ENCODE data around the gene DCTN4. TPM values are rescaled to one million over a fixed set of nuclear protein-coding genes. Genes with fewer than 3 reads are reported as not detected.

The DCTN4 gene
- total RNA-seq, 2 experiments from 2014 or later, result 12.6 to 22.4 TPM

DNA sequence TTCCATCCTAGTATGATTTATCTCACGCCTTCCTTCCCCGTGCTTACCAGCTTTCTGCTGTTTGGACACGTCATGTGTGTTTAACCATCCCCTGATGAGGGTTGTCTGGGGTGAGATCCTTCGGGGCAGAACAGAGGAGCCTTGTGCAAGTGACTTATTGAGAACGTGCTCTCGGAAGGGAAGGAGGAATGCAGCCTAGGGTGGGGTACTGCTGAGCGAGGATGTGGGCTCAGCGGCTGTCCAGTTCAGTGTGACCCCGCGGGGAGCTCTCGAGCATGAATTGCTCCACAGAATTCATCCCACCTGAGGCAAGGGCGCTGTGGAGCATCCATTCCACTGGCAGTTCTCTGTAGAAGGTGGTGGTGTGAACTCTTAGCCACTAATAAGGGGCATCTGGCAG is 93.8 kb downstream of the DCTN4 start:
- Histone ChIP-seq H3K9me2 (ENCODE audit: insufficient read depth, low read length) (no peaks in the 10 kb centered on the region), H3K4me2 (ENCODE audit: low read length) (no peak overlapping the region), H3K4me3 (ENCODE audit: low read depth, low read length, poor library complexity, severe bottlenecking) (no peak overlapping the region), H2AFZ (ENCODE audit: low read length) (no peak overlapping the region), H3K27ac (ENCODE audit: low read depth, low read length, poor library complexity, severe bottlenecking) (no peak overlapping the region), H3K79me2 (ENCODE audit: insufficient read depth, low read depth, low read length) (no peaks in the 10 kb centered on the region), H3K36me3 (ENCODE audit: insufficient read depth, low read length) (no peaks in the 10 kb centered on the region), H4K20me1 (ENCODE audit: insufficient read depth, low read length) (no peaks in the 10 kb centered on the region), H3K4me1 (ENCODE audit: insufficient read depth, low read length, poor library complexity, severe bottlenecking) (no peaks in the 10 kb centered on the region), H3K9me3 (ENCODE audit: low read length) (no peaks in the 10 kb centered on the region)
- intact Hi-C loops (cut with micrococcal nuclease; ENCODE audit: unreplicated experiment), result no loop called here
- BruUV-seq (replicated peaks), result no TSS peak
- TF ChIP-seq EZH2phosphoT487 (IDR thresholded peaks at IDR 0.05; ENCODE audit: borderline replicate concordance, low read depth, low read length), result no peak
- TF ChIP-seq, protein P1, sequence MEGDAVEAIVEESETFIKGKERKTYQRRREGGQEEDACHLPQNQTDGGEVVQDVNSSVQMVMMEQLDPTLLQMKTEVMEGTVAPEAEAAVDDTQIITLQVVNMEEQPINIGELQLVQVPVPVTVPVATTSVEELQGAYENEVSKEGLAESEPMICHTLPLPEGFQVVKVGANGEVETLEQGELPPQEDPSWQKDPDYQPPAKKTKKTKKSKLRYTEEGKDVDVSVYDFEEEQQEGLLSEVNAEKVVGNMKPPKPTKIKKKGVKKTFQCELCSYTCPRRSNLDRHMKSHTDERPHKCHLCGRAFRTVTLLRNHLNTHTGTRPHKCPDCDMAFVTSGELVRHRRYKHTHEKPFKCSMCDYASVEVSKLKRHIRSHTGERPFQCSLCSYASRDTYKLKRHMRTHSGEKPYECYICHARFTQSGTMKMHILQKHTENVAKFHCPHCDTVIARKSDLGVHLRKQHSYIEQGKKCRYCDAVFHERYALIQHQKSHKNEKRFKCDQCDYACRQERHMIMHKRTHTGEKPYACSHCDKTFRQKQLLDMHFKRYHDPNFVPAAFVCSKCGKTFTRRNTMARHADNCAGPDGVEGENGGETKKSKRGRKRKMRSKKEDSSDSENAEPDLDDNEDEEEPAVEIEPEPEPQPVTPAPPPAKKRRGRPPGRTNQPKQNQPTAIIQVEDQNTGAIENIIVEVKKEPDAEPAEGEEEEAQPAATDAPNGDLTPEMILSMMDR (conservative IDR thresholded peaks at IDR 0.05; ENCODE audit: low read length), result no peak
- no peak for DNase-seq (ENCODE audit: low spot score)
- POLR2A ChIA-PET, result interaction anchor here (1.1 kb wide), 1 partner anchor 719 kb away, joined by 3 read pairs; no protein-coding TSS in a partner anchor
- CTCF ChIA-PET (ENCODE audit: unreplicated experiment), result no interaction called here

DNA sequence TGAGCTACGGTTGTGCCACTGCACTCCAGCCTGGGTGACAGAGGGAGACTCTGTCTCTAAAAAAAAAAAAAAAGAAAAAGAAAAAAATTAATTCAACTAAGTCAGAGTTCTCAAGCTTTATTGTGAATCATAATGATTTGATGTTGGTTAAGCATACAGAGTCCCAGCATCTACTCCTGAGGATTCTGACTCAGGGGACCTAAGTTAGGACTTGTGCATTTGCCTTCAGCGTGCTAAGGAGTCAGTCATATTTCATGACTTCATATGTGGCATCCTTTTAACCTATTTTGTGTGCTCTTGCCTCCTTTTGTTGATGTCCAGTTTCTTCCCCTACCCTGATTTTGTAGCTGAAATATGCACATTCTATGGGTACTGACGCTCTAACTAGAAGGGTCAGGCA is 94.9 kb downstream of the DCTN4 start:
- Histone ChIP-seq H3K36me3 (ENCODE audit: insufficient read depth, low read length) (no peaks in the 10 kb centered on the region), H3K27ac (ENCODE audit: low read depth, low read length, poor library complexity, severe bottlenecking) (no peak overlapping the region), H3K4me1 (ENCODE audit: insufficient read depth, low read length, poor library complexity, severe bottlenecking) (no peaks in the 10 kb centered on the region), H3K9me3 (ENCODE audit: low read length) (no peaks in the 10 kb centered on the region), H3K4me3 (ENCODE audit: low read depth, low read length, poor library complexity, severe bottlenecking) (no peak overlapping the region), H3K4me2 (ENCODE audit: low read length) (no peak overlapping the region), H4K20me1 (ENCODE audit: insufficient read depth, low read length) (no peaks in the 10 kb centered on the region), H3K9me2 (ENCODE audit: insufficient read depth, low read length) (no peaks in the 10 kb centered on the region), H2AFZ (ENCODE audit: low read length) (no peak overlapping the region), H3K79me2 (ENCODE audit: insufficient read depth, low read depth, low read length) (no peaks in the 10 kb centered on the region)
- BruUV-seq (replicated peaks), result no TSS peak
- intact Hi-C loops (cut with micrococcal nuclease; ENCODE audit: unreplicated experiment), result no loop called here
- TF ChIP-seq EZH2phosphoT487 (IDR thresholded peaks at IDR 0.05; ENCODE audit: borderline replicate concordance, low read depth, low read length), result no peak
- TF ChIP-seq, protein P1 (conservative IDR thresholded peaks at IDR 0.05; ENCODE audit: low read length), result no peak
- DNase-seq (ENCODE audit: low spot score), result no peak
- CTCF ChIA-PET (ENCODE audit: unreplicated experiment), result no interaction called here
- POLR2A ChIA-PET, result interaction anchor here (0.6 to 0.7 kb wide), 4 partner anchors 37 to 1205 kb away, joined by 3 to 7 read pairs (median 5); no protein-coding TSS in a partner anchor

GRCh38 chr5:150662731-150663516 is 95.9 kb downstream of the DCTN4 start:
- Histone ChIP-seq H3K79me2 (ENCODE audit: insufficient read depth, low read depth, low read length) (no peaks in the 10 kb centered on the region), H3K9me3 (ENCODE audit: low read length) (no peaks in the 10 kb centered on the region), H3K4me2 (ENCODE audit: low read length) (no peak overlapping the region), H3K4me3 (ENCODE audit: low read depth, low read length, poor library complexity, severe bottlenecking) (no peak overlapping the region), H3K9me2 (ENCODE audit: insufficient read depth, low read length) (no peaks in the 10 kb centered on the region), H3K4me1 (ENCODE audit: insufficient read depth, low read length, poor library complexity, severe bottlenecking) (no peaks in the 10 kb centered on the region), H2AFZ (ENCODE audit: low read length) (no peak overlapping the region), H4K20me1 (ENCODE audit: insufficient read depth, low read length) (no peaks in the 10 kb centered on the region), H3K36me3 (ENCODE audit: insufficient read depth, low read length) (no peaks in the 10 kb centered on the region), H3K27ac (ENCODE audit: low read depth, low read length, poor library complexity, severe bottlenecking) (no peak overlapping the region)
- ChIA-PET POLR2A (interaction anchor here (0.6 to 0.7 kb wide), 2 partner anchors 36 to 205 kb away, joined by 7 read pairs; no protein-coding TSS in a partner anchor), CTCF (ENCODE audit: unreplicated experiment) (no interaction called here)
- intact Hi-C loops (cut with micrococcal nuclease; ENCODE audit: unreplicated experiment), result no loop called here
- DNase-seq (ENCODE audit: low spot score), result no peak
- no peak for TF ChIP-seq EZH2phosphoT487 (IDR thresholded peaks at IDR 0.05; ENCODE audit: borderline replicate concordance, low read depth, low read length)
- TF ChIP-seq, protein P1 (conservative IDR thresholded peaks at IDR 0.05; ENCODE audit: low read length), result no peak
- BruUV-seq (replicated peaks), result no TSS peak
